HG02610 (cell line): ENCODE results near the gene CHCHD6.
"Not testable (repeated sequence)": the region's sequence is repeated elsewhere in the genome, so short reads cannot be mapped to it uniquely, and the experiment has no call there.

Source experiments
- ATAC-seq: cut with Tn5 transposase; IDR thresholded peaks from one replicate; pipeline ENCODE4 v1.9.1; 2021; ENCODE audit warnings: mild to moderate bottlenecking, moderate library complexity; ENCODE audit not compliant: unreplicated experiment

CHCHD6 gene

GRCh38 chr3:126763035-126763434 lies 59.0 kb downstream of the CHCHD6 start:
- ATAC-seq: no peak

GRCh38 chr3:126765187-126766069 lies 61.4 kb downstream of the CHCHD6 start:
- ATAC-seq: no peak

GRCh38 chr3:126766653-126767052 lies 62.6 kb downstream of the CHCHD6 start:
- no peak for ATAC-seq

- no peak for ATAC-seq
Observed at GRCh38 chr3:126768903-126769302, 64.9 kb downstream of the CHCHD6 start.

GRCh38 chr3:126770096-126770495 lies 66.1 kb downstream of the CHCHD6 start:
- no peak for ATAC-seq

- no peak for ATAC-seq
Observed at GRCh38 chr3:126773167-126773566, 69.1 kb downstream of the CHCHD6 start.

- ATAC-seq: no peak
Observed at GRCh38 chr3:126773783-126774182, 69.7 kb downstream of the CHCHD6 start.

GRCh38 chr3:126777366-126777765 lies 73.3 kb downstream of the CHCHD6 start:
- no peak for ATAC-seq

GRCh38 chr3:126780666-126781065 lies 76.6 kb downstream of the CHCHD6 start:
- no peak for ATAC-seq

GRCh38 chr3:126781406-126781805 lies 77.4 kb downstream of the CHCHD6 start:
- no peak for ATAC-seq

- ATAC-seq: no peak
Observed at GRCh38 chr3:126781889-126782491, 78.0 kb downstream of the CHCHD6 start.

GRCh38 chr3:126782536-126782935 lies 78.5 kb downstream of the CHCHD6 start:
- ATAC-seq: no peak

- ATAC-seq: no peak
Observed at GRCh38 chr3:126784254-126784653, 80.2 kb downstream of the CHCHD6 start.

- not testable (repeated sequence) for ATAC-seq
Observed at GRCh38 chr3:126791320-126791719, 87.3 kb downstream of the CHCHD6 start.

GRCh38 chr3:126792998-126793397 lies 89.0 kb downstream of the CHCHD6 start:
- no peak for ATAC-seq

GRCh38 chr3:126797563-126797962 lies 93.5 kb downstream of the CHCHD6 start:
- ATAC-seq: no peak

- no peak for ATAC-seq
Observed at GRCh38 chr3:126798521-126798920, 94.5 kb downstream of the CHCHD6 start.

GRCh38 chr3:126799099-126799498 lies 95.1 kb downstream of the CHCHD6 start:
- ATAC-seq: no peak

GRCh38 chr3:126801312-126801711 lies 97.3 kb downstream of the CHCHD6 start:
- not testable (repeated sequence) for ATAC-seq

- no peak for ATAC-seq
Observed at GRCh38 chr3:126807795-126808194, 103.8 kb downstream of the CHCHD6 start.

- ATAC-seq: no peak
Observed at GRCh38 chr3:126811530-126811929, 107.5 kb downstream of the CHCHD6 start.

- no peak for ATAC-seq
Observed at GRCh38 chr3:126816298-126816697, 112.3 kb downstream of the CHCHD6 start.
